Measurements from ENCODE around the gene DUSP9.

Gene DUSP9

GRCh38 chrX:153649915-153650782, 3.1 kb downstream of the DUSP9 start:
- no peak for DNase-seq

DNA sequence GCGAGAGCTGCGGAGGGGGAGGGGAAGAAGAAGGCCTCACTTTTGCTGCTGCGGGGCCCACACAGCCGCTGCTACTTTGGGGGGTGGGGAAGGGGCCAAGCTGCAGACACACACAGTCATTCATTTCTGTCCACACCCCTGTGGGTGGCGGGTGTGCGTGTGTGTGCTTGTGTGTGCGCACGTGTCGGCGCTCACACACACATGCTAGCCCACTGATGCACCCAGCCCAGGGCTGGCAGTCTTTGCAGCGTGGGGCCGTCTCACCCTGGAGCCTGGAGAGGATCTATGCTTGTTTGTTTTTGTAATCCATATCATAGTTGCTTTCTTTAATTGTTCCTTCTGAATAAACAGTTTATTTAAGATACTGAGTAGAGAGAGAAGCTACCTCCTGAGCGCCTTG, 4.0 kb downstream of the DUSP9 start:
- no peak for DNase-seq

DNA sequence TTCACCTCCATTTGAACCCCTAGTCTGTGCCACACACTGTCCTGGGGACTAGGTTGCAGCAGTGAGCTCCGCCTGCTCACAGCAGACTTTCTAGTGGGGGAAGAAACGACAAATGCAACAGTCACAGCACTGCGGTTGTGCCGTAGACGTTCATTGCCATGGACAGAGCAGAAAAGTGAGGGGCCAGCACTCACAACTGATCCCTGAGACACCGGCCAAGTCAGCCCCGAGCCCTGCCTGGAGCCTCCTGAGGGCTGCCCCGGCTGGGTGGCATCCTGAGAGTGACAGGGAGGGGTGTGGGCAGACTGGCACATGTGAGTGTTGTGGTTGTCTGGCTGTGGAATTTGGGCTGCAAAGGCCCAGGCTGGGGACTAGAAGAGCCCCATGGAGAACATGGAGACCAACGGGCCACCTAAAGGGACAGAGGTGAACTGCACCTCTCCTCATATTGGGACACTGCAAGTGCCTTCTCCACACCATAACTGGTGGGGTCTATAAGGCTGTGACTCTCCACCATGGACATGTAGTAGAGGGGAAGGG, 4.6 kb downstream of the DUSP9 start:
- DNase-seq: no peak

DNA sequence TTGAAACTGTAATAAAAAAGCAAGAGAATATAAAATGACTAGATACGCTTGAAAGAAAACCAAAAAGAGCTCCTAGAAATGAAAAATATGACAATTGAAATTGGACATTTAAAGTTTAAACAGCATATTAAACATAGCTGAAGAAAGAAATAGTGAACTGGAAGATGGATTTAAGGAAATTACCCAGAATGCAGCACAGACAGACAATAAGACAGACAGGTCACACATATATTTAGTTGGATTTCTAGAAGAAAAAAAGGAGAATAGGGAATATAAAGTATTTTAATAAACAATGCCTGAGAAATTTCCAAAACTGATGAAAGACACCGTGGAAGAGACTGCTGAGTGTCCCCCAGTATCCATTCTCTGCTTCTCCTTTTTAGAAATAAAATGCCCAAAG, 6.6 kb downstream of the DUSP9 start:
- no peak for DNase-seq

DNA sequence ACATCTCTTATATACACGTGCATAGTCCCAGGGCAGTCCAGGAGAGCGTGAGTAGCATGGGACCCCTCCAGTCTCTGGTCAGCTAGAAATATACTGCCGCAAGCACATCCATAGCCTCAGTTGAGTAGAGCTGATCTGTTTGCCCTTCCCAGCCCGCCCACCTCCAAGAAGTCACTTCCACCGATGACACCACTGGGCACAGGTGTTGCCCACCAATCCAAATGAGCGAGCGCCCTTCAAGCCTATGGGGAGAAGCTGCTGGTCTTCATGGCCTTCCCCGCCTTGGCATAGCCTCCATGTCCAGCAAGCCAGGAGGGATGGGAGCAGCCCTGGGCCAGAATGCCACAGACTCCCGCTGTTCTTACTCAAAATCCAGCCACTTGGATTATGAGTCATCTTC, 10.2 kb downstream of the DUSP9 start:
- no peak for DNase-seq

DNA sequence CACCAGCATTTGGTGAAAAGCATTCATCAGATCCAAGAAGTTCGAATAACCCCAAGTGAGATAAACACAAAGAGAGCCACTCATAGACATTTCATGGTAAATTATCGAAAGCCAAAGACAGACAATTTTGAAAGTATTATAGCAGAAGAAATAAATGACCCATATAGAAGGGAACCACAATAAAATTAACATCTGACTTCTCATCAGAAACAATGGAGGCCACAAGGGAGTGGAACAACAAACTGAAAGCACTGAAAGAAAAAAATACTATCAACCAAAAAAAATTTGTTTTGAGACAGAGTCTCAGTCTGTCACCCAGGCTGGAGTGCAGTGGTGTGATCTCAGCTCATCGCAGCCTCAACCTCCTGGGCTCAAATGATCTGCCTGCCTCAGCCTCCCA, 12.3 kb downstream of the DUSP9 start:
- no peak for DNase-seq

DNA sequence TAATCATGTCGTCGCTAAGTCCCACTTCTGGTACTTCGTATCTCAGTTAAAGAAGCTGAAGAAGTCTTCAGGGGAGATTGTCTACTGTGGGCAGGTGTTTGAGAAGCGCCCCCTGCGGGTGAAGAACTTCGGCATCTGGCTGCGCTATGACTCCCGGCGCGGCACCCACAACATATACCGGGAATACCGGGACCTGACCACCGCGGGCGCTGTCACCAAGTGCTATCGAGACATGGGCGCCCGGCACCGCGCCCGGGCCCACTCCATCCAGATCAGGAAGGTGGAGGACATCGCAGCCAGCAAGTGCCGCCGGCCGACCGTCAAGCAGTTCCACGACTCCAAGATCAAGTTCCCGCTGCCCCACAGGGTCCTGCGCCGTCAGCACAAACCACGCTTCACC, 15.3 kb downstream of the DUSP9 start:
- DNase-seq: no peak

DNA sequence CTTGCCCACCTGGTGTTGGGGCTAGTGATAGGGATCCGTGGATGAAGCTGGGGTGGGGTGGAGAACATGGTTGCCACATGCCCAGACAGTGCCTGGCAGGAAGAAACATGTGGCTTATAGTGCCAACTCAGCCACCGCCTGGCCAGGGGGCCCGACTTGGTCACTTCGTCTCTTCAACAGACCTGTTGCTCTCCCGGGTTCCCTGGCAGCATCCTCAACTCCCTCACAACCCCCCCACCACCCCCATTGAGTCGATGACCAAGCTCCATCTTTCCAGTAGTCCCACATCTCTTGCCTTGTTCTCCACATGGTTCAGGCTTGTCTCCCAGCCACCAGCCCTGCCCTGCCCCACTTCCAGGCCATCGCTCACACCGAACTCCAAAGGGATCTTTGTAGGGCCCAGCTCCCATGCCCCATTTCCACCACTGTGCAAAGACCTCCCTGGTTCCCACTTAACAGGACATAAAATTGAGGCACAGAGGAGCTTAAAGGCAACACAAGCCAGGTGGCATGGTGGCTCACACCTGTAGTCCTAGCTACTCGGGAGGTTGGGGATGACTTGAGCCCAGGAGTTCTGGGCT, 18.8 kb downstream of the DUSP9 start:
- no peak for DNase-seq

DNA sequence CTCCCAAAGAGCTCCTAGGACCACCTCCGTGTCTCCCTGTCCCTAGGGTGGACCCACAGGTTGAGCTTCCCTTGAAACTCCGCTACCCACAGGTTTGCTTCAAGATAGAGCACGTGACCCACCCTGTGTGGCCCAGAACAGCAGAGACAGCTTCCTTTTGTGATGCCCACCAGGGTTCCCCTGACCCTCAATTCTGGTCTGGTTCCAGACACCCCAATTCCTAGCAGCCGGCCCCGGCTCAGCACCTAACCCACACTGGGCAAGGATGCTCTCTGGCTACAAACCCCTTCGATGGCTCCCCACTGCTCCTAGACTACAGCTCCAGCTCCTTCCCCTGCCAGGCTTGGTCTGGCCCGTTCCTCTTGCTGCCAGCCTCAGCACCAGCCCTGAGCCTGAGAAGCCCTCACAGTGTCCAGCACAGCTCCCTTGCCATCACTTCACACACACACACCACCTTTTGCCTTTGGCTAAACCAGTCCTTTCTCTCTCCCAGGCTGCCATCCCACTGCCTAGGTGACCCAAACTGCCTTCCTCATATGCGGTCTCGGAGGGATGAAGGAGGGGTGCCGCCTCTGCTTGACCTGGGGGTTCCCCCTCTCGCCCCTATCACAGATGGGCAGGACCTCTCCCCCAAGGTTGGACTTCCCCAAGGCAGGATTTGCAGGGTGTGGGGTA, 20.4 kb downstream of the DUSP9 start:
- DNase-seq: no peak

- peak; percentile 3 for DNase-seq
Observed at GRCh38 chrX:153667956-153668396, 21.0 kb downstream of the DUSP9 start.

DNA sequence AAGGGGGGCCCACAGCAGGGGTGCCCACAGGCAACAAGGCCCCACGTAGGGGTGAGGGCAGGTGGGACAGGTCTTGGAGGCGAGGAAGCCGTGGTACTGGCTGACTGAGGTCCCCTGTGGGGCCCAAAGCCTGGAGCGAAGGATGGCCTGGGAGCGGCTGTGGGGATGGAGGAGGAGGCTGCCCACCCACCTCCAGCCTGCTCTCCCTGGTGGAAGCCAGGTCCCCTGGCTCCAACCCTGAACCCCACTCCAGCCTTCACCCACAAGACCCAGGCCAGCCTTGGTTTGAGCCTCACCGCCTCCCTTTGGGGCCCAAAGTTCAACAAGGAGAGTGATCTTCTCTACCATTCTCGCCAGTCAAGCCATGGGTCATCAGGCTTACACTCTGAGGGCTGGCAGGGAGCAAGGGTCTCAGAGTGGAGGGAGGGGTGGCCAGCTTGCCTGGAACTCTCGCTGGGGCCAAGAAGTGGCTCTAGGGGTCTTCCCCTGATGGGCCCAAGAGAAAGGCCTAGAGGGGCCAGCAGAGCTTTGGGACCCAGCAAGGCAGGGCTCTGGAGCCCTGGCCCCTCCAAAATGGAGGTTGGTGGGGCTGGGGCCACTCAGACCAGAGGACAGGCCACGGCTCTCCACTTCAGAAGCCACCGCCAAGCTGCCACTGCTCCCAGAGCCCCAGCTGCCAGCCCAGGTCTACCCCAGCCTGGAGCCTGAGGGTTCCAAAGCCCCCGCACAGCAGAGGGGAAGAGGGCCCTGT, 21.6 kb downstream of the DUSP9 start:
- no peak for DNase-seq

DNA sequence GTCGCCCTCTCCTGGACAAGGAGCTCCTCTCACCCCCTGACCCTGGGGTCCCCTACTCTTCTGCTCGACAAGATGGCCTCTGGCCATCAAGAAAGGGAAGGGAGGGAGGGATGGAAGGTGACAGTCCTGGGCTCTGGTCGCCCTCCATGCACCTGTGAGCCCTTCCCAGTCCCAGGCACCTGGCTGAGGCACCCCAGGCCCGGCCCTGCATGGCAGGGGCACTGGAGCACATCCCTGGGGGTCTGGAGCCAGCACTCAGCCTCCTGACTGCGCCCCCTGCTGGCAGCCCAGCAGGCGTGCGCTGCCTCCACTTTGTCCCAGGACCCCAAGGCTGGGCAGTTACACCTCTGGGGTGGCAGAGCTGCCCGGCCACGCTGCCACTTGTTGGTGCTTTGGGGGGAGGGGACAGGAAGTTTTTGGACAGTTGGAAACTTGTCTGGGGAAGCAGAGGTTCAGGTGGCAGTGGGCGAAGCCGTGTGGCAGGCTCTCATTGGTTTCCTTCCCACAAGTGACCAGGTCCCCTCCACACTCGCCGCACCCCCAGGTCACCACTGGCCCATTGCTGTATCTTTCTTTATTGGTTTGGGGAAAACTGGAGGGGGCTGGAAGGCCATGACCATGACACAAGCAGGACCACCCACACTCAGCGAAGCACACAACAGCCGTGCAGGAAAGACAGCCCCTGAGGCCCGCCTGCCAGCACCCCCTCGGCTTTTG, 22.3 kb downstream of the DUSP9 start:
- DNase-seq: no peak

DNA sequence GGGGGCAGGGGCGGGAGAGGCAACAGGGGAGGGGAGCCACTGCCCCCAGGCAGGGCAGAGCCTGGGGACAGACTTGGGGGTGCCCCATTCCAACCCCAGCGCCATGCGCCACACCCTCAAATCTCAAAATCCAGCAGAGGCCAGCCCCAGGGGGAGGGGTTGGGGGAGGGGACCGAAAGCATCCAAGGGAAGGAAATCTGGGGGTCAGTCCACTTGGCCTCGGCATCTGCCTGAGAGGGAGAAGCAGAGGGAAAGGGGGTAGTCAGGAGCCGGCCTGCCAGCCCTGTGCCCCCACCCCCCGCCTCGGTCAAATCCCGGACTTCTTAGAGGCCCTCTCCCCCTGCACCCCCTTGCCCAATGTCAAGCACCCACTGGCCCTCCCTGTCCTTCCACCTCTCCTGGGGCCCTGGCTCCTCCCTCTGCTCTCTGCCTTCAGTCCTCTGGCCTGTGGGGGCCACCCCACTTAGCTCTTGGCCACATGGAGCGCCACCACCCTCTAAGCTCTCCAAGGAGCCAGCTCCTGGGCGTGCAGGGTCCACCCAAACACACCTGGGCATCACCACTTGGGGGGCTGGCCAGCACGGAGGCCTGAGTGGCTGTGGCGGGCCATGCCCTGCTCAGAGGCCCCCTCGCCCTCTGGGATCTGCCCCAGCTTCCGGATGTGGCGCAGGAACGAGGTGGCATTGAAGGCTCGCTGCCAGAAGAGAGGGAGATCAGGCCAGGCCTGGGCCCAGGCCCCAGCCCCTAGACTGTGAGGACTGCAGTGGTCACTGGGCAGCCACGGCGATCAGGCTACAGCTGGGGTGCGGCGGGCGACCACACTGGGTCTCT, 23.1 kb downstream of the DUSP9 start:
- no peak for DNase-seq

- no peak for DNase-seq
Observed at GRCh38 chrX:153670748-153671588, 24.0 kb downstream of the DUSP9 start.

DNA sequence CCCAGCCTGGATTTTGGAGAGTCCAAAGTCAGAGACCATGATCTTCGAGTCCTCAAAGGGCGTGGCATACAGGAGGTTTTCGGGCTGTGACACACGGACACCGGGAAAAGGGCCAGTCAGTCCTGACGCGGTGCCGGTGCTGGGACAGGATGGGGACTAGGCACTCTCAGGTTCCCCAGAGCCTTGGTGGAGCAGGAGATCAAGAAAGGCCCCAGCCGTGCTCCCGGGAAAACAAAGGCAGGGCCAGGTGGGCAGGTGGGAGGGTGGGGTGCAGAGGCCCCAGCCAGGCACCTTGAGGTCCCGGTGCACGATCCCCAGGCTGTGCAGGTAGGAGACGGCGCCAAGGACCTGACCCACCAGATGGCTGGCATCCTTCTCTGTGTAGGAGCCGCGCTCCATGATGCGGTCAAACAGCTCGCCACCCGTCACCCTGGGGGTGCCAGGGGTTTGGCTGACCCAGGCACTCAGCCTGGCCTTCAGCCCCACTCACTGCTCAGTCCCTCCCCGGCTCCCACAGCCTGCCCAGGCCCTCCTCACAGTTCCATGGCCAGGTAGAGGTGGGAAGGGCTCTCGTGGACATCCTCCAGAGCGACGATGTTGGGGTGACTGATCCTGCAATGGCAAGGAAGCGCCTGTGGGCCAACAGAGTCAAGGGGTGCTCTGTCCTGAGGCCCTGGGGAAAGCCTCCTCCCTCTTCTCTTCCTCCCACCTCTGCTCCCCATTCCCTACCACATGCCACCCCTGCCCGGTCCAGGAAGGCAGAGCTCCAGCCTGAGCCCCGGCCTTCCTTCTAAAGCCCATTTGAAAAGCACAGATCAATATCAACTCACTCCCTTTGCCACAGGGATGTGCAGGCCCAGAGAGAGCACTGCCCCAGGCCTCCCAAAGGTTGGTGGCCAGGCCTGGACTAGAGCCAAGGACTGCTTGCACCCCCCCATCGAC, 24.9 kb downstream of the DUSP9 start:
- no peak for DNase-seq

GRCh38 chrX:153672531-153673427, 25.8 kb downstream of the DUSP9 start:
- DNase-seq: no peak

GRCh38 chrX:153673428-153674218, 26.6 kb downstream of the DUSP9 start, which contains the start of gene PNCK:
TSS of gene PNCK (minus strand) at chrX:153673813. CDS start at chrX:153673076, 737 bp downstream.
- no peak for DNase-seq
